ENCODE measurements around the gene CPNE9. TPM values are rescaled to one million over a fixed set of nuclear protein-coding genes. Genes with fewer than 3 reads are reported as not detected.

The CPNE9 gene
- total RNA-seq, 4 donors from 2014 or later: not detected

DNA sequence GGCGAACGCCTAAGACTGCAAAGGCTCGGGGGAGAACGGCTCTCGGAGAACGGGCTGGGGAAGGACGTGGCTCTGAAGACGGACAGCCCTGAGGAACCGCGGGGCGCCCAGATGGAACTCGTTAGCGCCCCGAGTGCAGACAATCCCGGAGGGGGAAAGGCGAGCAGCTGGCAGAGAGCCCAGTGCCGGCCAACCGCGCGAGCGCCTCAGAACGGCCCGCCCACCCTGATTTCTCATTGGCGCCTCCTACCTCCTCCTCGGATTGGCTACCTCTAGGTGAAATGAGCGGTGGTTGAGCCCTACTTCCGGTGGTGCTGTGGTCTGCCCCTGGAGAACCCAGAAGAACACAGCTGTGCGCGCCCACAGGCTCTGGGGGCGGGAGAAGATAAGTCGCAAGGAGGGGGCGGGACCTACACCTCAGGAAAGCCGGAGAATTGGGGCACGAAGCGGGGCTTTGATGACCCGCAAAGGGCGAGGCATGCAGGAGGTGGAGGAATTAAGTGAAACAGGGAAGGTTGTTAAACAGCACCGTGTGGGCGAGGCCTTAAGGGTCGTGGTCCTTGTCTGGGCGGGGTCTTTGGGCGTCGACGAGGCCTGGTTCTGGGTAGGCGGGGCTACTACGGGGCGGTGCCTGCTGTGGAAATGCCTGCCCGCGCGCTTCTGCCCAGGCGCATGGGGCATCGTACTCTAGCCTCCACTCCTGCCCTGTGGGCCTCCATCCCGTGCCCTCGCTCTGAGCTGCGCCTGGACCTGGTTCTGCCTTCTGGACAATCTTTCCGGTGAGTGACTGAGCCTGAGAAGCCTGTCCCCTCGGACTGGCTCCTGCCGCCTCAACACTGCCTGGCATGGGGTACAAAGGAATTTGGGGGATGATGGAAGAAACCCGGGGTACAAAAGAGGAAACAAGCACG lies 46.3 kb downstream of the CPNE9 start, which contains the start of gene OGG1:
OGG1 (plus strand) TSS at position 308 of the 911 bp plus-strand sequence; CDS start at position 643, 335 bp downstream.
- intact Hi-C loops (cut with DNase I; ENCODE audit: low total_unique reads) (loop anchor here (1.0 to 2.0 kb wide), 4 partner anchors 19 to 101 kb away; partner anchors contain the start of genes BRPF1, MTMR14, RPUSD3 and TADA3), in situ Hi-C loops (cut with MboI; ENCODE audit: low sequenced_read_pairs in 4 of 4) (no loop called here)
- Histone ChIP-seq H3K4me1 (peaks cover 19 to 23% of the 10 kb centered on the region in 2 donors), H3K9me3 (no peaks in the 10 kb centered on the region), H3K36me3 (peaks cover 2 to 55% of the 10 kb centered on the region in 2 donors), H3K27me3 (no peaks in the 10 kb centered on the region), H3K4me3 (peak within 1 kb of the TSS; percentile 77 to 95 (median 84)), H3K27ac (peak within 1 kb of the TSS; percentile 88 to 99 (median 97))
- TF ChIP-seq POLR2A (IDR thresholded peaks at IDR 0.05) (peak; percentile 56 to 74), CTCF (IDR thresholded peaks at IDR 0.05 in 4 of 5, conservative IDR thresholded peaks at IDR 0.05 in 1 of 5) (no peak)
- ATAC-seq (peak; percentile 98), DNase-seq (peak; percentile 98)

GRCh38 chr3:9750556-9751411 lies 47.2 kb downstream of the CPNE9 start:
- TF ChIP-seq POLR2A (IDR thresholded peaks at IDR 0.05) (no peak), CTCF (IDR thresholded peaks at IDR 0.05 in 4 of 5, conservative IDR thresholded peaks at IDR 0.05 in 1 of 5) (no peak)
- Histone ChIP-seq H3K27ac (peak overlapping the region; percentile 88 to 99 (median 97)), H3K27me3 (no peaks in the 10 kb centered on the region), H3K4me1 (peaks cover 19 to 23% of the 10 kb centered on the region in 2 donors), H3K9me3 (no peaks in the 10 kb centered on the region), H3K4me3 (peak overlapping the region; percentile 77 to 95 (median 84)), H3K36me3 (peaks cover 2 to 55% of the 10 kb centered on the region in 2 donors)
- ATAC-seq (no peak), DNase-seq (no peak)
- in situ Hi-C loops (cut with MboI; ENCODE audit: low sequenced_read_pairs in 4 of 4): no loop called here
- intact Hi-C loops (cut with DNase I; ENCODE audit: low total_unique reads): loop anchor here (1.0 kb wide), 1 partner anchor 94 kb away; the partner anchor contains the start of gene RPUSD3

- no peak for ATAC-seq
- in situ Hi-C loops (cut with MboI; ENCODE audit: low sequenced_read_pairs in 4 of 4): no loop called here
- peaks cover 0 to 67% of the 10 kb centered on the region in 2 donors for H3K36me3 ChIP-seq
Observed at GRCh38 chr3:9754678-9755077, 51.0 kb downstream of the CPNE9 start.

More at GRCh38 chr3:9754678-9755077, 51.0 kb downstream of the CPNE9 start:
- no peaks in the 10 kb centered on the region for H3K9me3 ChIP-seq
- H3K27ac ChIP-seq: peak overlapping the region in 2 of 4 donors; percentile 30 to 35
- DNase-seq: no peak
- H3K27me3 ChIP-seq: no peaks in the 10 kb centered on the region
- H3K4me3 ChIP-seq: no peak overlapping the region
- intact Hi-C loops (cut with DNase I; ENCODE audit: low total_unique reads): no loop called here
- peaks cover 13 to 16% of the 10 kb centered on the region in 2 donors for H3K4me1 ChIP-seq
- no peak for TF ChIP-seq POLR2A (IDR thresholded peaks at IDR 0.05)
- TF ChIP-seq CTCF (IDR thresholded peaks at IDR 0.05 in 4 of 5, conservative IDR thresholded peaks at IDR 0.05 in 1 of 5): no peak
